Stimulated activated CD8-positive, alpha-beta memory T cell treated with anti-CD3 and anti-CD28 coated beads, Interleukin-7, amount 100 ng/mL, for 48 hours (primary cell): Measurements from ENCODE around the gene ATP6V1G2.

ENCODE experiments used
- DNase-seq, 2 donors: peaks; one replicate each; pipeline ENCODE4 v3.0.0-alpha.2; 2020; ENCODE audit warnings: low read depth in 1 of 2; ENCODE audit errors: extremely low read depth in 1 of 2

ATP6V1G2 gene

DNA sequence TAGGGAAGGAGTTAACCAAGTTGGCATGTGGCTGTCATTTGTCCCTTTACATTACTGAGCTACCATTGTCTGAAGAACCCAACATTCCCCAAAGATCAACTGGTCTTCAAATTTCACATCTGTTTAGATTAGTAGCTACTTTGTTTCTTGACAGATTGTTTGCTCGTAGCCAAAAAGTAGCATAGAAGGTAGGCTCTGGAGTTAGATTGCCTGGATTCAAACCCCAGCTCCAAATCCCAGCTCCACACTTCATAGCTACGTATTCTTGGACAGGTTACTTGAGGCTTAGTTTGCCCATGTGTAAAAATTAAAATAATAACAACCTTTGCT is 2.1 kb upstream of the ATP6V1G2 start:
- DNase-seq, result no peak

GRCh38 chr6:31547727-31548543 is 1.5 kb upstream of the ATP6V1G2 start:
- no peak for DNase-seq

DNA sequence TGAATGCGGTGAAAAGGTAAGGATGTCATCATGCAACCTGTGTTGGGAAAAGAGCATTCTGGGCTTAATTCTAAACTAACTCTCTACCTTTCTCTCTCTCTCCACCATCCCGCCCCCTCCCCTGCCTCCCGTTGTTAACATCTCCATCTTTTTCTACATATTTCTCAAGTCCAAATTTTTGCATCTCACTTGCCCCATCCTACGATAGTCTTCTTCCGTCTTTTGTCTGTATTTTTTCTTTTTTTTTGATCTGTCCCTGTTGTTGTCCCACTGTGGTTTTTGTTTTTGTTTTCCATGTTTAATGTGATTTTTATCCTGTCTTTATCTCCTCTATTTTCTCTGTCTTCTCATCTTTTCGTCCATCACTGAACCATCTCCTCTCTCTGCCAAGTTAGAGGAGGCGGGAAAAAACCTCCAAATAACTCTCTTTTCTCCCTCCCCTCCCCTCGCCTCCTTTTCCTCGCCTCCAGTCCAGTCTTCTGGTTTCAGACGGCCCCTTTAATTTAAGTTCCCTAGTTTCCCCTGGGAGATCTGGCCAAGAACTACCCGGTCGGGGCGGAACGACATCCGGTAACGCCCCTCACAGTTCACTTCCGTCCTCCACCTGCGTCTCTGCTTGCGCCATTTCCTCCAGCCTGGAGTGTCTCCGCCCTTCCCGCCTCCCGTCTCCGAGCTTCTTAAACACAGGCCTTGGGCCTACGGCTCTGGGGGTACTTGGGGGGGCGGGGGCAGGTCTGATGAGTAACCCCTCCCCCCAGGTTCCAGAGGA is 734 bp upstream of the ATP6V1G2 start, which contains the start of gene NFKBIL1:
Gene NFKBIL1 (plus strand): TSS at position 651 of the 769 bp plus-strand sequence. CDS start 87 bp downstream, at position 738.
- peak; percentile 89 to 95 for DNase-seq

GRCh38 chr6:31545291-31545690 is 1.1 kb downstream of the ATP6V1G2 start:
- DNase-seq, result no peak

- DNase-seq, result no peak
These were observed 1.7 kb downstream of the ATP6V1G2 start for GRCh38 chr6:31544676-31545075.

DNA sequence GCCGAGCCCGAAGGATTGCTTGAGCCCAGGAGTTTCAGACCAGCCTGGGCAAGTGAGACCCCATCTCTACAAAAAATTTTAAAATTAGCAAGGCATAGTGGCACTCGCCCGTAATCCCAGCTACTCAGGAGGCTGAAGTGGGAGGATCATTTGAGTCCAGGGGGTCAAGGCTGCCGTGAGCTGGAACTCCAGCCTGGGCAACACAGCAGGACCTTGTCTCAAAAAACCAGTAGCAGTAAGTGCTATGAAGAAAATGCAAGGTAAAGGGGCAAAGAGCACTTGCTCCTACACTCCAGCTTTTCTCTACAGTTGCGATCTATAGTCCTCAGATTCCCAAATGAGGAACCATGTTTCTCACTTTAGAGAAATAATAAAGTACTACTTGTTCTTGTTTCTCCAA is 2.8 kb downstream of the ATP6V1G2 start:
- no peak for DNase-seq

- peak; percentile 83 to 94 for DNase-seq
These were observed 4.5 kb downstream of the ATP6V1G2 start, which contains the start of gene DDX39B for GRCh38 chr6:31541658-31542521. Gene DDX39B (minus strand): TSS chr6:31542003. CDS start chr6:31540532, 1,471 bp downstream.

GRCh38 chr6:31541059-31541657 is 5.2 kb downstream of the ATP6V1G2 start:
- peak in 1 of 2 donors; percentile 52 for DNase-seq

DNA sequence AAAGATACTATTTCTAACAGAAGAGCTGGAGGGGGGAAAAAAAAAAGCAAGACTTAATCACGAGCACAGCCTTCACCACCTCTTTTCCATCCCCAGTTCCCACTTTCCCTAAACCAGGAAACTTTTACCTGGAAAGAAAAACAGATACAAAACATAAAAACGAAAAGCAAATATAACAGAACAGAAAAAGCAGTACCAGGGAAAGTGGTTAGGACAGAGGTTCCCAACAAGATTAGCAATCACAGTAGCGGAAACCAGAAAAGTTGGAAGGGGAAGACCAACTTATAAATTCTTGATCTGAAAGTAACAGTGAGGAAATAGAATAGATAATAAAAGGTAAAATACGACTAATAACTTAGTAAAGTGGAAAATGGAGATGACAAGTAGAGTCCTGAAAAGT is 5.8 kb downstream of the ATP6V1G2 start:
- DNase-seq, result no peak

GRCh38 chr6:31538805-31539400 is 7.5 kb downstream of the ATP6V1G2 start:
- DNase-seq, result no peak

DNA sequence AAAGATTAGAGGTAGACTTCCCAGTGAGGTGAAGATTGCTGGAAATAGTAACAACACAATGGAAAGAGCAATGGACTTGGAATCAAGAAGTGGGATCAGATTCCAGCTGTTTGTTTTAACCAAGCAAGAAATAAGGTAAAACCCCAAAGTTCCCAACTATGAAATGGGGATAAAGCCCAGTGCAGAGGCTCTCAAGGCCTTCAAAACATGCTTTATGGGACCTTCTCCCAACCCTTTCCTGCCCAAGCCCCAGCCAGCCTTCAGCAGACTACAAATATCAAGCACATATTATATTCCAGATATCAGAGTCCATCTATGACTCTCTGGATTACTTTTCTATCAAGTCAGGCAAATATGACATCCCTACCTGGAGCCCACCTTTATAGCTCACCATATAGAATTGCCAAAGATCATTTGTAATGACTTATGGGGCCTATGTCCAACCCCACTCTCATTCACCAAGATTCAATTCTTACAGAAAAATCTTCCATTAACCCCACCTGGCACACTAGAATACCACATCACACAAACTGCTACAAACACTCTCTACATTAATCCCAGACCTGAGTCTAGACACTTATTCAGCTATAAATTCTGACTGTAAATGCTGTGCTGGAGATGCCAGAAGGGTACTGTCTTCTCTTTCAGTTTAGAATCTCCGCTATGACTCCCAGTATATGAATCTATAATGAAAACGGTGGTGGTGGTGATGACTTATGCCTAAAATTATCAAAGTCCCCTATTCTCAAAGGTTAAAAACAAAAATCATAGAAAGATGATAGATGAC is 10.7 kb downstream of the ATP6V1G2 start:
- no peak for DNase-seq

- no peak for DNase-seq
These were observed 11.8 kb downstream of the ATP6V1G2 start for GRCh38 chr6:31534521-31535040.

DNA sequence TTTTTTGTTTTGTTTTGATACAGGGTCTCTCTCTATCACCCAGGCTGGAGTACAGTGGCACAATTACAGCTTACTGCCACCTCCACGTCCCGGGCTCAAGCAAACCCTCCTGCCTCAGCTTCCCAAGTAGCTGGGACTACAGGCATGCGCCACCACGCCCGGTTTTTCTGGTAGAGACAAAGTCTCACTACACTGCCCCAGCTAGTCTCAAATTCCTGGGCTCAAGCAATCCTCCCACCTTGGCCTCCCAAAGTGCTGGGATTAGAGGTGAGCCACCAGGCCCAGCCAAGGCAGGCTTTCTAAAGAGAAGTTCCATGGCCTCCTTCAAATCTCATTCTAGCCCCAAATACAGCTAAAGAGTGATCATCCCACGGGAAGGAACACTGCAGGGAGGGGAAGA is 12.4 kb downstream of the ATP6V1G2 start:
- no peak for DNase-seq

GRCh38 chr6:31533455-31533841 is 13.0 kb downstream of the ATP6V1G2 start:
- no peak for DNase-seq

DNA sequence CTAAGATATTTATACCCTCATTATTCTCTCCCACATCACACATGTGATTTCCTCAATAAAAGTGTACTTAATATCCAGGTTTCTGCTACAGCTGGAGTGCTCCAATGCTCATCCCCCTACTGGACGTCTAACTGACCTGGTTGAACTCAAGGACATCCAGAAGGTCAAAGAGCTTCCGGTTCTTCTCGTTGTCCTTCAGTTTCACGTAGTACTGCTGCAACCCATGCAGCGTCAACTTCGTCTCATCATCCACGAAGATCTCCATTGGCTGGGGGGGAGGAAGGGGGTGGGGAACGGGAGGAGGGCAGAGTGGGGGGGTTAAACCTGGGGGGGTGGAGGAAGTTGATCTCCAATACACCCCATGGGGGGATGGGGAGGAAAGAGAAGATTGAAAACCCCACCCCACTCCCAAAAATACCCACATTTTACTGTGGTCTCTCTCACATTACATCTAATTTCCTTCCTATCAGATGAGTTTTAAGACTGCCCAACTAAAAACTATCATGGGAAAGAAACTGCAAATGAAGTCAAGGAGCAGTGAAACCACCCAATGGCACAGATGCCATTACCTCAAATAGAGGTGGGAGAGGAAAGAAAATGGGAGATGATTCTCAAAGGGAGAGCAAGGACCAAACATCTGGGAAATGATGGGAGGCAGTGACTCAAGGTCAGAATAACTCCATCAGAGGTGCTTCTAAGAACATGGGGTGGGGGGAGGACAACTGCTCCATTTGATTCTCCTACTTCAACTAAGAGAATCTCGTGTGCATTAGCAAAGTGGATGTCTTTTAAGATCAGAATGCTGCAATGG is 13.6 kb downstream of the ATP6V1G2 start:
- DNase-seq, result no peak

GRCh38 chr6:31531771-31532643 is 14.4 kb downstream of the ATP6V1G2 start:
- DNase-seq, result no peak

- DNase-seq, result no peak
These were observed 15.2 kb downstream of the ATP6V1G2 start for GRCh38 chr6:31531162-31531561.
